GM21825 (cell line): ENCODE results near the gene C1QTNF3.
"Not testable (repeated sequence)": the region's sequence is repeated elsewhere in the genome, so short reads cannot be mapped to it uniquely, and the experiment has no call there.

Experiments used
- ATAC-seq: cut with Tn5 transposase; IDR thresholded peaks from one replicate; pipeline ENCODE4 v1.9.1; 2021; ENCODE audit warnings: mild to moderate bottlenecking, moderate library complexity; ENCODE audit not compliant: unreplicated experiment

C1QTNF3 gene, protein sequence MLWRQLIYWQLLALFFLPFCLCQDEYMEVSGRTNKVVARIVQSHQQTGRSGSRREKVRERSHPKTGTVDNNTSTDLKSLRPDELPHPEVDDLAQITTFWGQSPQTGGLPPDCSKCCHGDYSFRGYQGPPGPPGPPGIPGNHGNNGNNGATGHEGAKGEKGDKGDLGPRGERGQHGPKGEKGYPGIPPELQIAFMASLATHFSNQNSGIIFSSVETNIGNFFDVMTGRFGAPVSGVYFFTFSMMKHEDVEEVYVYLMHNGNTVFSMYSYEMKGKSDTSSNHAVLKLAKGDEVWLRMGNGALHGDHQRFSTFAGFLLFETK

DNA sequence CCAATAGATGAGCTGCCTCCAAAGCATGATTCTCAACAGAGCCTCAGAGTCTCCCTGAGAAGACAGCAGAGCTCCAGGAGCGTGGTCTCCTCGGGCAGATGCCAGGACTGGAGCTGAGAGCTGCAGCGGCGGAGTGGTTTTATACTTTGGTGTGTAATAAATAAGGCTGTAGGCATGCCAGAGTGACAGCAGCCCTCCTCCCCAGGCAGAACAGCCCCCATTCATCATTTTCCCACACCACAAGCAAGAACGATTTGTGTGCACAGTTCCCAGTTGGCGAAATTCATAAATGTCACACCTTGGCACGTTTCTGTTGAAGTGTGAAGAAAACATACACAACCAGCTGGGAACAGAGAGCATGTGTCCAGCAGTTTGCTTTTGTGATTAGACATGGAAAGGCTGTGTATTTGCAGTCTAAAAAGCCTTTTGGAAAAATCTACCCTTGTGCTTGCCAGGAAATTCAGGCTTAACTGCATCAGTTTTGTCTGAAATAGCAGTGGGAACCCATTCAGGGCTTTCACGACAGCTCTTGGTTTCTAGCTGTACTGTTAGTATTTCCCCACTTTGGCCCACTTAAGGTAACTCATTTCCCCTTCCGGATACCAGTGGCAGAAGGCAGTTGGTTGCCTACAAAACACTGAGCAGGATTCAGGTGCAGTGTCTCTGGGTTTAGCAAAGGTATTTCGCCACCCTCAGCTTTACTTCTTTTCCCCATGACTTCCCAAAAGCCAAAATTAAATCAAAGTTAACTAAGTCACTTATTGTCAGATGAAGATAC is at the start of gene C1QTNF3:
Gene C1QTNF3, minus strand, starts transcription at position 115 of the 778 bp plus-strand sequence. Its CDS starts 88 bp downstream, at position 27.
- ATAC-seq: no peak

DNA sequence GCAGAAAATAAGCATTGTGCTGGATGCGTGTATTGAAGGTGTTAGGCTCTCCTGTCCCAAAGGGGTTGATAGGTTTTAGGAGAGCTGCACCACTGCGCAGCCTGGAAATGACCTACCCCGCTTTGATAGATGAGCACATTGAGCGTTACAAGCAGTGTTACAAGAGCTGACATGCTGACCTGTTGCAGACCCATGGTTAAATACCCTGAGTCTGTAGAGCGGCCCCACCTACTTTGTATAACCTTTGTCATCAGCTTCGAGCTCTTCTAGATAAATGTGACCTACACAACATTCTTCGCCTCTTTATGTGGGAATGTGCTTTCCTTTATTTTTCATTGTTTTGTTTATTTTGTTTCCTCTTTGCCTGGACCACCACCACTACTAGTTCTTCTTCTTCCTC is 48.0 kb upstream of the C1QTNF3 start:
- not testable (repeated sequence) for ATAC-seq

DNA sequence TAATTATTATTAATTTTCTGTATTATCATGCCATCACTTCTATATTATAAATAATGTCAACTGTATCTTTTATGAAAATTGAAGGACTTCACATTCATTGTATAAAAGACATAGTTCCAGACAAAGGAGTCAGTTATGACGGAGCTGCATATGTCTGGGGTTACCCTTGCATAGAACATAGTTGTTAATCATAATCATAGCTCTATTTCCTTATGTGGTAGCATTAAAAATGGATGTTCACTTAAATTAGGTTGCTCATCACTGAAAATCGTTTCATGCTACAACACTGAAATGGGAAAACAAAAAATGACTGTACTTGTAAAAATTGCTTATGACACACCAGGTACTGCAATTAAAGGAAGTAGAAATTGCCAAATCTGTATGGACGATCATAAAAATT is 46.8 kb upstream of the C1QTNF3 start:
- not testable (repeated sequence) for ATAC-seq

DNA sequence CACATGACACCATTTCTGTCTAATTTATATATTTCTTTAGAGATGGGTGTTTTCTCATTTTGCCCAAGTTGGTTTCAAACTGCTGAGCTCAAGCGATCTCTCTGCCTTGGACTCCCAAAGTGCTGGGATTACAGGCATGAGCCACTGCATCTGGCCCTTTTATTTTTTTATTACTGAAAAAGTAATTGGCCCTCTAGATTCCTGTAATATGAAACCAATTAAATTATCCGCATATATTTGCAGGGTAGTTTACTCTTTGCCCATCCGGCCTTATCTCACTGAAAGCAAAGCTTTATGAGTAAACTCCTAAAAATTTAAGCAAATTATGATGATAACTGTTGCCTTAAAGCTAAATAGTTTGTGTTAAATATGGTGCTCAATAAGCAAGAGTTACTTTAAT is 44.7 kb upstream of the C1QTNF3 start:
- not testable (repeated sequence) for ATAC-seq

DNA sequence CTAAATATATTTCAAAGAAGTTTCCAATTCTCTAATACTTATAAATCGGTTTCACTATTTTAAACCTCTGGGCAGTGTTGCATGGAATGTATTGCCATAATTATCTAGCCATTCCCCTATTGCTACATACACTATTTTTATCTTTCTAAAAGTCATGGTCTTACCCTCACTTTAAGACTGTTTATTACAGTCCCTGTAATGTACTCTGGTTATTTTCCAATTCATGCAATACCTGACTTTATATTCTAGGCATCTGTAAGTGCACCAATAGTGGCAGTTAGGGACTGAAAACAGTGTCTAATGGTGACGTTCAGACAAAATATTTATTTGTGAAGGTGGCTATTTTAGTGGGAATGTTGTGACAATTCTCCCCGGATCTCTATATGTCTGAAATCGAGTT is 40.9 kb upstream of the C1QTNF3 start:
- not testable (repeated sequence) for ATAC-seq

DNA sequence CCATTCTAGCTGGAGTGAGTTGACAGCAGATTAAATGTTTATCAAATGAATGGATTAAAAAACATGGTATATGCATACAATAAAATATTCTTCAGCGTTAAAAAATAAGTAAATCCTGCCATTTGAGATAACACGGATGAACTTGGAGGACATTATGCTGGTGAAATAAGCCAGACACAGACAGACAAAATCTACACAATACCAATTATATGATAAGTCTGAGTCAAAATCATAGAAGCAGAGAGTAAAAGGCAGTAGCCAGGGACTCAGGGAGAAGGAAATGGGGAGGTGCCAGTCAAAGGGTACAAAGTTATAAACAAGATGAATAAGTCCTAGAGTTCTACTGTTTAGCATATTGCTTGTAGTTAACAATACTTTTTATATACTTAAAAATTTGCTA is 36.5 kb upstream of the C1QTNF3 start:
- not testable (repeated sequence) for ATAC-seq

DNA sequence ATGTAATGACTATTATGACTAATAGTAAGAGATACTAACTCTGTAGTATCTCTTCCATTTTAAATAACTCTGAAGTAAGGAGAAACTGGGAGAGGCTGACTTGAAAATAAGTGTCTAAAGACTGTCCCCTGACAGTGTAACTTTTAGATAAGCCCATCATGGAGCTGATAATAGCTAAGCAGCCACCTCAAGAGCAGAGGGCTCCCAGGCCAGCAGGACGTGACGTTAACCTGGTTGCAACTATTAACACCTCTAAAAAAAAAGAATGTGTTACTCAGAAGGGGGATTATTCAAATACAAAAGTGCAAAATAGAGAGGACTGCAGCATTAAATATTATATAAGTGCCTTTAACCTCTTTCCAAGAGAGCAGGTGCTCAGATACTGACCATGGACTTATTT is 34.6 kb upstream of the C1QTNF3 start:
- not testable (repeated sequence) for ATAC-seq

DNA sequence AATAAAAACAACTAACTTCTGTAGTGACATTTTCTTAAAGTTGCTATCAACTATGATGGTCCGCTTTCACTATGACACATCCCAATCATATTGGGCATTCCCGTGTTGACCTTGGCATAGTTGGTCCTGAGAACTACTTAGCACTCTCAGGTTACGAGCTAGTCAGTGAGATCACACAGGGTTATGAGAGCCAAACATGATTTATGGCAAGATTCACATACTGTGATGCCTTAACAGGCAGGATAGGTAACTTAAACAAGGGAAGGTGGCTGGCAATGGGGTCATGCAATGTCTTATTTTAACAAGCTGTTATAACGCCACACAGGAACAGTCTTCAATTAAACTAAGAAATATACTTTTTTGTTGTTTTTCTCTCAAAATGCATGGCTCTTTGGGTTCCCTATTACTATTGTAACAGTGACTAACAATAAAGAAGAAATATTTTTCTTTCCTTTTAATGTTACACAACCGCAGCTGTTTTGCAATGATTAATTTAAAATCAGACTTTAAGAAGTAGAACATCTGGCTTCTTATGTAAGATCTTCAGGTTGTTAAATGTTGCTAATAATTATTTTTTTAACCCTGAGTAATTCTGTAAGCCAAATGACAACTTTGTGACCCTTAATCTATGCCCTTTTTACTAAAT is 33.8 kb upstream of the C1QTNF3 start:
- ATAC-seq: not testable (repeated sequence)

DNA sequence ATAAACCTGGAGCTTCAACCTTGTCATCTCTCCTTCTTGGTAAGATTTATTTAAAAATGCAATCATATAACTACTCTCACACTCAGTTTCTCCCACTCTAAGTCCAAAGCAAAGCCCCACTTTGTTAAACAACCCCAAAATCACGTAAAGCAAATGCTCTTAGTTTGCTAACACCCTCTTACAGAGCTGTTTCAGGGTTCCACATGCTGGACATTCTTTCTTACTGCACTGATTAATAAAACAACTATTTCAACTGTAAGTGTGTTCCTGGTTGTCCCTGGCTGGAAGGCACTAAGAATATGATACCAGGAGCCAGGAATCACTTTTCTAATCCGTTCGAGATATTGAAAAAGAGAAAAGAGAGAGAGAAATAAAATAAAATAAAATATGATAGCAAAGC is 31.5 kb upstream of the C1QTNF3 start:
- ATAC-seq: not testable (repeated sequence)

DNA sequence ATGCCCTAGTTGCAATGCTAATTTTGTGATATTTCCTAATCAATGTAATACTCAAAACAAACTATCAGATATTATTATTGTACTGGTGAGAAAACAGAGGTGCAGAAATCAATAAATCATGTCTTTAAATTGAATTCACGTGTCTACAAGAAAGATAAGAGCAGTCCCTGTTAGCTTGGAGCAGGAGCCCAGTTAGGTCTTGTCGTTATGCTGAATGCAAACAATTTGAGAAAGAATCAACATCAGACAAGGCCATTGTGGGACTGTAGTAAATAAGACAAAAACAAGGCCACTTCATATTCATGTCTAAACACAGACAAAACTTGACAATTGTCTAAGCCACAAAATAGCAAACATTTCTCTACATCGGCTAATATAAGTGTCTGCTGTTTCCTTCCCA is 31.1 kb upstream of the C1QTNF3 start:
- not testable (repeated sequence) for ATAC-seq

DNA sequence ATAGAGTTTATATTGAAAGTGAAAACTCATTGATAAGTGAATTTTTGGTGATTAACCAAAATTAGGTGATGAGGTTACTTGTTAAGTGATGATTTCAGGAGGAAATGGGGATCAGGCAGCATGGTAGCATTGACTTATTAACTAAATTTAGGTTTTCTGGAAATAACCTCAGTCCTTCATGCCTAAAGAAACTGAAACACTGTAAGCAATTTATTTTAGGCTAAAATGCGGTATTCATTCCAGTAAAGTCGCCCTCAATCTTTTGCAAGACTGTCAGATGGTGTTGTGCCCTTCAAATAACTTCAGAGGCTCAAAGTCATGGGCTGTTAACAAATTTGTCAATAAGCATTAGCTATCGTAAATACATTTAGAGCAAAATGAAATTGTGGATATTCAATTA is 27.6 kb upstream of the C1QTNF3 start:
- not testable (repeated sequence) for ATAC-seq

DNA sequence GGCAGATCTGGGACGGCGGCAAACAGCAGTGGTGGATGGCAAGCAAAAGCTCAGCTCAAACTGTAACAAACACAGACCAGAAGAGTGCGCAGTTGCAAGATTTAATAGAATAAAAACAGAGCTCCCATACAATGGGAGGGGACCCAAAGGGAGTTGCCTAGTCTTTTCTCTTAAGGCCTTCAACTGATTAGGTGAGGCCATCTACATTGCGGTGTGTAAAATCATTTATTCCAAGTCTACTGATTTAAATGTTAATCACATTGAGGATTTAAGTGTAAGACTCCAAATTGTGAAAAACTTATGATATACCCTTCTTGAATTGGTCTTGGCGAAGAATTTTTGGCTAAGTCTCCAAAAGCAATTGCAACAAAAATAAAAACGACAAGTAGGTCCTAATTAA is 21.6 kb upstream of the C1QTNF3 start:
- no peak for ATAC-seq

DNA sequence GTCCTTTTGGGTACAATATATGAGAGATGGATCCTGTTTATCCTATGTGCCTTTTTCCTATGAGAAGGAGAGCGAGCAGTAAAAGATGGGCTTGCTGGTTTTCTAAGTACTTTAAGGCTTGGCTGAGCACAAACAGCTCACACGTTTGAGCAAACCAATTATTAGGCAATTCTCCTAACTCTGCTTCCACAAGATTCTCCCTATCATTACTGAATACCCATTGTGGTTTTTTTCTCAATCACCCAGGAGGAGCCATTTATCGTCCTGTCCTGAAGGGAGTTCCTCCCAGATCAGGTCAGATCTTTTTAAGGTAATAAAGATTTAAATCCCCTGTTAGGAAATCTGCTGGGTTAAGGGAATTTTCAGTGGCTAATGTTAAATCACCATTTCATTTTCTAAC is 19.4 kb upstream of the C1QTNF3 start:
- ATAC-seq: no peak

DNA sequence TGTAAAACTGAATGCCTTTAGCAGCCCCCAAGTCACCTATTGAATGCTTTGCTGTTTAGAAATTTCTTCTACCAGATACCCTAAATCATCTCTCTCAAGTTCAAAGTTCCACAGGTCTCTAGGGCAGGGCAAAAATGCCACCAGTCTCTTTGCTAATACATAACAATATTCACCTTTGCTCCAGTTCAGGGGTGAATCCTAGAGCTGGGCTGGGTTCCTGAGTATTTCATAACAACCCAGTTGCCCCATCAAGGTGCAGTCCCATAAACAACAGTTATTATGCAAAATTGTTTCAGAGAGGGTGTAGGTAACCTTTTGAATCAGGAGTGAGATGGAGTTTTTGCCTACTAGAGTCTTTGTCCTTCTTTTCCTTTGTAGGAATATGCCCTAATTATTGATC is 19.0 kb upstream of the C1QTNF3 start:
- no peak for ATAC-seq

DNA sequence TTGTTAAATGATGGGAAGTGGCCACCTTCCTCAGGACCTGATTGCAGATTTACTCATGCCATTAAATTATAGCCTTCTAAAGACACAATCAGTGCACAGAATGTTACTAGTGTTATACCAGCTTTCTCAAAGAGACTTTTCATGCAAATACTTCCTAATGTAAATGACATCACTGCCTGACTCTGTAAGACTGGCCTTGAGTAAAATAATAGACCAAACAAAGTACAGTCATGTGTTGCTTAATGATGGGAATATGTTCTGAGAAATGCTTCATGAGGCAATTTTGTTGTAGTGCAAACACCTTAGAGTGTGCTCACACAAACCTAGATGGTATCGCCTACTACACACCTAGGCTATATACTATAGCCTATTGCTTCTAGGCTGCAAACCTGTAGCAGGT is 17.0 kb upstream of the C1QTNF3 start:
- no peak for ATAC-seq

DNA sequence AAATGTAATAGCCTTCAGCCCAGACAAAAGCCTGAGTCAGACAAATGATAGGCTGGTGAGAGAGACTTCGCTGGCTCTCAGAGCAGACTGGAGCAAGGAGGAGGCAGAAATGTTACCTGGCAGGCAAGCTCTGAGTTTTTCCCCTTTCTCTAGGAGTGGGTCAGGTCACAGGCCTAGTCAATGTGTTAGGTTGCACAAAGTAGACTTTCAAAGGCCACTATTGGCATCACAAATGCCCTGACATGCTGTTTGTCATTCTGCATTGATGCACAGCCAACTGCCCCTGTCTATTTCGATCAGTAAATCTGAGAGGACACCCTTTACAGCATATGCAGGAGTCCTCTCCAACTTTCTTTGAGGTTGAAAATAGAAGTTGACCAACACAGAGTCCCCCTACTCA is 15.5 kb upstream of the C1QTNF3 start:
- ATAC-seq: no peak

DNA sequence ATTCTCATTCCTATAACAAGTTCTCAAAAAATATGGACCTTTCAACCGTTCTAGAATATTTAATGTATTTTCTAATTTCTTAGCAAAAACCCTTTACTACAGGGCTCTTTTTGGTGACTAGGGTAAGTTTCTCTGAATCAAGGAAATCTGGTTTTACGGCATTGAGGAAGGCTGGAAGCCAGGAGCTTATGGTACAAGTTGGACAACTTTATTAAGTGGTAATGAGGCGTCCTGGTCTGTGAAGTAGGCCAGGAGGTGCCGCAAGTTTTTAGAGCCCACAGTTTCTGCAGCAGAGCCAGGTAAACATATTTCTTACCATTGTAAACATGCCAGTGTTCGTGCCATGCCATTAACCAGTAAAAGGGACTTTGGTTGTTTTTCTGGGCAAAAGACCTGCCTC is 14.6 kb upstream of the C1QTNF3 start:
- no peak for ATAC-seq

DNA sequence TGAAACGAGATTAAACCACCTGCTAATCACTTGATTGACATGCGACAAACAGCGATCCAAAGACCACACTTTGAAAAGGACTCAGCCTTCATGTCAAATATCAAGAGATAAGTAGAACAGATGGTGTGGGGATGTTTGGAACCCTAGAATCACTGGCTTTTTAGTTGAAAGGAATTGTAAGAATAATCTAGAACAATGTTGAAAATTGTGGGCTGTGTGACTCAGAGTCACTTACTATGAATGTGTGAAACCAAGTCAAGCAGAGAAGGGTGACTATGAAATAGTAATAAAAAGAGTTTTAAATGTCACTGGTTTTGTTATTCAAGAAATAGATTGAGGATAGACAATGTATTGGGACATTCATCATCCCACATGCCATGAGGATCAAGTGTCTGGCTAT is 14.1 kb upstream of the C1QTNF3 start:
- ATAC-seq: no peak

DNA sequence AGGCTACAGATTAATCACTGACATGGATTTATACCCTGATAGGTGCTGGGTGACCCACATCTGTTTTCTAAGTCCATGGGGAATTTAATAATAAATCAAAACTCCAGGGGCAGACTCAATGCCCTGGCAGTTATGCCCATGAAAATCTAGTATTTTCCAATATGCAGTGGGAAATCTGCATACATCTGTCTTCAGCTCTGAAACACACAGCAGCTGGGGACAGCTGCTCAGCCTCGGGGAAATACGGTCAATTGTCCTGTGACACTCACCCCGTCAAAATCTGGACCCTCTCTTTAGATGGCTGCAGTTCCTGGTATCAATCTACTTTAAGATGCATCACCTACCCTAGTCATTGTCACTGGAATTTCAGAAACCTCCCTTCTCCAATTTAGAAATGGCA is 12.7 kb upstream of the C1QTNF3 start:
- ATAC-seq: no peak

DNA sequence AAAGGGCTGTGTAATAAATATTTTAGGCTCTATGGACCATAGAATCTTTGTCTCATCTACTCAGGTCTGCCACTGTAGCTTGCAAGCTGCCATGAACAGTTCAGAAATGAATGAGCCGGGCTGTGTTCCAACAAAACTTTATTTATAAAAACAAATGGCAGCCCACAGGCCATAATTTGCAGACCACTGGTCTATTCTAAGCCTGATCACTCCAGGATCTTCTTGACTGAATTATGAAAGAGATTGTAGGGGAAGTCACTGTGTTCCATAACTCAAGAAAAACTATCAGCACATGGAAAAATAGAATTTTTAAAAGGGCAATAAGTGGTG is 11.4 kb upstream of the C1QTNF3 start:
- no peak for ATAC-seq

DNA sequence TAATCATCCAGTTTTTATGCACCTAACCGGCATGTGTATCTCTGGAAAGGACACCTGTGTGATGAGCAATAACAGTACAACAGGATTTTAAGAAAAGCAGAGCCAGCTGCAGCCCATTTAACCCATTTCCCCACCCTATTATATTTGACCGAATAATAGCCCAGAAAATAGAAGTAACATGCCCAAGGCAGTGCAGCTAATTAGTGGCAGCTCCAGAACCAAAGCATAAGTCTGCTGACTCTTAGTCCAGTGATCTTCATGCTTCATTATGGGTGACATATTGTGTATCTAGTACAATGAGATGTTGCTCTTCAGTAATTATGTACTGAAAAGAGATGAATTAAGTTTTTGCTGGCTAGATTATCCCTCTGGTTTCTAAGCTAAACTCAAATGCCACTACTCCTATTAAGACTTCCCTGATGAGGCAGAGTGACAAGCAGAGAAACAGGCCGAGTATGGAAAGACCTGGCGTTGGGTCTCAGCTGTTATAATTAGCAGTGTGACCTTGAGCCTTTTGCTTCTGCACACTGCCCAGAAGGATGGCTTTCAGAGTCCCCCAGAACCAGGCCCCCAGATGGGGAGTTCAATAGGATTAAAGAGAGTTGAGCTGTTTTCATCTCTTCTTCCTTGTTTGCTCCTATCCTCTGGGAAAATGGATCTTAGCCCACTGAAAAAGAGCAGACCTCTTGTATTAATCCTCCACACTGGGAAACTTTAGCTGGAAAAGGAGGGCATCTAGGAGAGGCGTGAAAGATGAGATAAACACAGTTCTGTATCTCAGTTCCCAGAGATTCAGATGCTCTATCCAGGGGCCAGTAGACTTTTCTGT is 10.8 kb upstream of the C1QTNF3 start:
- ATAC-seq: no peak
